ENCODE results near the gene HERC3. TPM values are rescaled to one million over a fixed set of nuclear protein-coding genes. Genes with fewer than 3 reads are reported as not detected.

HERC3 gene
- total RNA-seq, 1 experiment from 2014 or later: 5.5 TPM

DNA sequence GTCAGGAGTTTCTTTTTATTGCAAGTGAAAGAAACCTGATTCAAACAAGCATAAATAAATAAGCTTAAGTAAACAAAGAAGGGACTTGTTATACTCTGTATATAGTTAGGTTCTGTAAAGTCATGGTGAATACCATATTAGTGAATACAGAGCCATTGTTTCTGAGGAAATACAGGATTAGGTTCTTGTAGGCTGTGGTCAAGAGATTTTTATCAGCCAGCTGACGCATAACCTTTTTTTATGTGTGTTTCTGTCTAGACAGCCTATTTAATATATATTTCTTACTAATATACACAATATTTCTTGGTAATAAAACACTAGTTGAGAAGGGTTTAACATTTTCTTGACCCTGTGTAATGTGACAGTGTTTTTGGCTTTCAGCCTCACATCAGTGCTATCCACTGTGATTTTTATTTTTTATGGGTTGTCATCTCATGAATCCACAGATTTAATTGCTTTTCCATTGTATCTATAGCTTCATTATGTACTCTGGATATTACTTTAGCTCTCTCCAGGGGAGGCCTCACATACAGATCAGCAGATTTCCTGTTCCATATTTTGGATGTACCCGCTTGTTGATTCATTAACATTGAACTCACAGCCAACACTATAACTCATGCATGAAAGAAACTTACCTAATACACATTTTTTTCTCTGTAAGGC lies 8.0 kb downstream of the HERC3 start:
- no peak overlapping the region for H3K4me3 Mint-ChIP-seq
- peaks cover 5% of the 10 kb centered on the region for H3K9me3 Mint-ChIP-seq
- H3K27ac Mint-ChIP-seq: no peak overlapping the region
- no peaks in the 10 kb centered on the region for H3K36me3 Mint-ChIP-seq
- POLR2A ChIA-PET: no interaction called here
- peaks cover 10% of the 10 kb centered on the region for H3K27me3 Mint-ChIP-seq (ENCODE audit: low read depth)
- CTCF ChIA-PET: interaction anchor here (1.6 to 3.0 kb wide), 2 partner anchors 59 to 61 kb away, joined by 5 to 16 read pairs; no protein-coding TSS in a partner anchor
- H3K4me1 Mint-ChIP-seq: peaks cover 39% of the 10 kb centered on the region
- DNase-seq (ENCODE audit: low spot score): no peak
- no peak for TF ChIP-seq USF2 (CRISPR knock-in tag; IDR thresholded peaks at IDR 0.05)
- TF ChIP-seq, protein P1, sequence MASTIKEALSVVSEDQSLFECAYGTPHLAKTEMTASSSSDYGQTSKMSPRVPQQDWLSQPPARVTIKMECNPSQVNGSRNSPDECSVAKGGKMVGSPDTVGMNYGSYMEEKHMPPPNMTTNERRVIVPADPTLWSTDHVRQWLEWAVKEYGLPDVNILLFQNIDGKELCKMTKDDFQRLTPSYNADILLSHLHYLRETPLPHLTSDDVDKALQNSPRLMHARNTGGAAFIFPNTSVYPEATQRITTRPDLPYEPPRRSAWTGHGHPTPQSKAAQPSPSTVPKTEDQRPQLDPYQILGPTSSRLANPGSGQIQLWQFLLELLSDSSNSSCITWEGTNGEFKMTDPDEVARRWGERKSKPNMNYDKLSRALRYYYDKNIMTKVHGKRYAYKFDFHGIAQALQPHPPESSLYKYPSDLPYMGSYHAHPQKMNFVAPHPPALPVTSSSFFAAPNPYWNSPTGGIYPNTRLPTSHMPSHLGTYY (CRISPR knock-in tag; IDR thresholded peaks at IDR 0.05): no peak
- TF ChIP-seq STAT6 (CRISPR knock-in tag; conservative IDR thresholded peaks at IDR 0.05; ENCODE audit: low read depth): no peak
- no peak for TF ChIP-seq FOXP4 (CRISPR knock-in tag; IDR thresholded peaks at IDR 0.05)
- no peak for TF ChIP-seq ATF1 (CRISPR knock-in tag; IDR thresholded peaks at IDR 0.05)
- TF ChIP-seq ZNF423 (CRISPR knock-in tag; IDR thresholded peaks at IDR 0.05): no peak
- ATAC-seq: no peak

- DNase-seq (ENCODE audit: low spot score) (no peak), ATAC-seq (no peak)
- CTCF ChIA-PET: no interaction called here
- Mint-ChIP-seq H3K4me3 (no peak overlapping the region), H3K9me3 (peaks cover 22% of the 10 kb centered on the region), H3K27ac (no peak overlapping the region), H3K36me3 (peaks cover 13% of the 10 kb centered on the region), H3K4me1 (peaks cover 13% of the 10 kb centered on the region), H3K27me3 (ENCODE audit: low read depth) (no peaks in the 10 kb centered on the region)
- POLR2A ChIA-PET: interaction anchor here (0.7 kb wide), 1 partner anchor 210 kb away, joined by 3 read pairs; no protein-coding TSS in a partner anchor
- TF ChIP-seq TCF7 (CRISPR knock-in tag; IDR thresholded peaks at IDR 0.05; ENCODE audit: low read depth) (no peak), JUN (CRISPR knock-in tag; IDR thresholded peaks at IDR 0.05) (no peak), HMGXB4 (CRISPR knock-in tag; IDR thresholded peaks at IDR 0.05) (no peak), ZNF425 (CRISPR knock-in tag; conservative IDR thresholded peaks at IDR 0.05) (no peak), ZBTB21 (CRISPR knock-in tag; IDR thresholded peaks at IDR 0.05; ENCODE audit: borderline replicate concordance) (no peak), ZNF232 (CRISPR knock-in tag; IDR thresholded peaks at IDR 0.05) (no peak), TEAD4 (CRISPR knock-in tag; IDR thresholded peaks at IDR 0.05) (no peak), HMGA2 (CRISPR knock-in tag; IDR thresholded peaks at IDR 0.05) (no peak), NFYB (CRISPR knock-in tag; conservative IDR thresholded peaks at IDR 0.05; ENCODE audit: low read depth) (no peak)
- TF ChIP-seq, protein P2, sequence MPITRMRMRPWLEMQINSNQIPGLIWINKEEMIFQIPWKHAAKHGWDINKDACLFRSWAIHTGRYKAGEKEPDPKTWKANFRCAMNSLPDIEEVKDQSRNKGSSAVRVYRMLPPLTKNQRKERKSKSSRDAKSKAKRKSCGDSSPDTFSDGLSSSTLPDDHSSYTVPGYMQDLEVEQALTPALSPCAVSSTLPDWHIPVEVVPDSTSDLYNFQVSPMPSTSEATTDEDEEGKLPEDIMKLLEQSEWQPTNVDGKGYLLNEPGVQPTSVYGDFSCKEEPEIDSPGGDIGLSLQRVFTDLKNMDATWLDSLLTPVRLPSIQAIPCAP (CRISPR knock-in tag; IDR thresholded peaks at IDR 0.05): no peak
Measured at GRCh38 chr4:88604978-88605678, 12.8 kb downstream of the HERC3 start.

All from WTC11 (cell line).